Activated CD8-positive, alpha-beta memory T cell treated with anti-CD3 and anti-CD28 coated beads for 36 hours (primary cell): Measurements from ENCODE around the gene CACNA1I. TPM values are rescaled to one million over a fixed set of nuclear protein-coding genes. Genes with fewer than 3 reads are reported as not detected.

Source experiments
- CTCF ChIA-PET: fragments of 350-600 bp; sonication (Branson Sonifier 250); formaldehyde crosslinking; loops from one replicate; lab custom pipeline; 2021; ENCODE audit warnings: antibody characterized with exemption; lab: Charles Lee
- POLR2A ChIA-PET: fragments of 350-600 bp; sonication (Branson Sonifier 250); formaldehyde crosslinking; loops from one replicate; lab custom pipeline; 2021; ENCODE audit warnings: antibody characterized with exemption; lab: Charles Lee
- total RNA-seq, 2 experiments: library from RNA; stranded (reverse); gene quantifications; one replicate each; pipeline ENCODE4 v1.2.3, GENCODE V29; 2021

CACNA1I gene
- total RNA-seq, 2 experiments from 2014 or later: 0.19 TPM

DNA sequence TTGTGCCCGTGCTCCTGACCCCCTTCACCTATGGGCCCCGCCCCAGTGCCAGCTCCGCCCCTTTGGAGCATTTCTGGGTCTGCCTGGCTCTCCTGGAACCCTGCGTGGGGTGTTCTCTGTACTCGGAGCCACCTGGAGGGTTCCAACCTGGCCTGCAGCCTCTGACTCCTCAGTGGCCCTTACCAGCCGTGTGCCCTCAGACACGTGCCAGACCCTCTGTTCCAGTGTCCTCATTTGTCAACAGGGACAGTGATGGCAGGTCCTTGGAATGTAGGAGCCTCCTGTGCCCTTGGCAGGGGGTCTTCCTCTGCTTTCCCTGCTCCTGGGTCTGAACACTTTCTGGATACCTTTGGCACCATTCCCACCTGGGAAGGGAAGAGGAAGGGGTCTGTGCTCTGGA lies 96.4 kb downstream of the CACNA1I start:
- ChIA-PET POLR2A (no interaction called here), CTCF (no interaction called here)

DNA sequence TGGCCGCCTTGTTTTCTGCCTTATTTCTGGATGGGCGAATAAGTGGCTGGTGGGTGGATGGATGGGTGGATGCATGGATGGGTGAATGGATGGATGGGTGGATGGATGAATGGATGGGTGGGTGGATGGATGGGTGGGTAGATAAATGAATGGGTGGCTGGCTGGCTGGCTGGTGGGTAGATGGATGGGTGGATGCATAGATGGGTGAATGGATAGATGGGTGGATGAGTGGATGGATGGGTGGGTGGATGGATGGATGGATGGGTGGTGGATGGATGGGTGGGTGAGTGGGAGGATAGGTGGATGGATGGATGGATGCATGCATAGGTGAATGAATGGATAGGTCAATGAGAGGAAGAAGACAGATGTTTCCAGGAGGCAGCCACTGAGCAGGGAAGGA lies 98.9 kb downstream of the CACNA1I start:
- POLR2A ChIA-PET: no interaction called here

DNA sequence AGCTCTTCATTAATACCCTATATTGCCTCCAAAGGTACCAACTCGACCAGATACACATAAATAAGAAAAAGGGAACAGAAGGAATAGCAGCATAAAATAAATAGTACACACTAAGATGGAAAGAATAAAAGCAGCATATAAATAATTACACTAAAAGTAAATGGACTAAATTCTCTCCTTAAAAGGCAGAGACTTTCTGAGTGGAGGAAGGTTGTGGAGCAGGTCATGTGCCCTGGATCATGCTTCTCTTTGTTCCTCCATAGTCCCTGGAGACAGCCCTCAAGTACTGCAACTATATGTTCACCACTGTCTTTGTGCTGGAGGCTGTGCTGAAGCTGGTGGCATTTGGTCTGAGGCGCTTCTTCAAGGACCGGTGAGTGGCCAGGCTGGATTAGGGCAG lies 101.4 kb downstream of the CACNA1I start:
- ChIA-PET POLR2A (no interaction called here), CTCF (no interaction called here)

More for the DNA sequence above, 98.9 kb downstream of the CACNA1I start:
- CTCF ChIA-PET: no interaction called here

DNA sequence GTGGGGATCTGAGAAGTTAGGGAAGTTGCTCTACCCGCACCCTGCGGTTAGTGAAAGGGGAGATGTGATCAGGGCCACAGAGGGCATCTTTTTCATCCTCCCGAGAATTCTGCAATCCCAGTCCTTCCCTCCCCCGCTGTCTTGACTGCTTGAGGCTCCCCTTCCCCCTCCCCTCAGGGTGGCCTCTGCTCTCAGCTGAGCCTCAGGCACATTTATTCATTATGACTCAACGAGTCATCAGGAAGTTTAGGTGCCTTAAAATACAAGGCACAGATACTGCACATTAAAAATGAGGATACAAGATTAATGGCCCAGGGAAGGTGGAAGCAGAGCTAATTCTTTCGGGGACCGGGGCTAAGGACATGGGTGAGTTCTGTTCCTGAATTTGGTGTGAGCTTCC lies 104.0 kb downstream of the CACNA1I start:
- ChIA-PET CTCF (no interaction called here), POLR2A (no interaction called here)

DNA sequence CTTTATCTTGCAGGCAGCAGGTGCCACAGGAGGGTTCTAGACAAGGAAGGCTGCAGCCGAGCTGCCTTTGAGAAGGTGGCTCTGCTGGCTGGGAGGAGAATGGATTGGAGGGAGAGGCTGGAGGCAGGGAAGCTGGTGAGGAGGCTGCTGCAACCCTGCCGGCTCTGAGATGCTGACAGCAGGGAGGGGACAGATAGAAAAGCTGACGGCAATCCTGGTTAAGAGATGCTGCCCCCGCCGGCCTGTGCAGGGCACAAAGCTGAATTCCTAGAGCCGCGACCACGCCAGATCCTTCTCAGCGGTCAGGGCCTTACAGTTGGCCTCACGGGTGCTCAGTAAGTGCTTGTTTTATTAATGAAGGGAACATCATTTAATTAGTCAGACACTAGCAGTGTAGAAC lies 105.4 kb downstream of the CACNA1I start:
- CTCF ChIA-PET: no interaction called here

DNA sequence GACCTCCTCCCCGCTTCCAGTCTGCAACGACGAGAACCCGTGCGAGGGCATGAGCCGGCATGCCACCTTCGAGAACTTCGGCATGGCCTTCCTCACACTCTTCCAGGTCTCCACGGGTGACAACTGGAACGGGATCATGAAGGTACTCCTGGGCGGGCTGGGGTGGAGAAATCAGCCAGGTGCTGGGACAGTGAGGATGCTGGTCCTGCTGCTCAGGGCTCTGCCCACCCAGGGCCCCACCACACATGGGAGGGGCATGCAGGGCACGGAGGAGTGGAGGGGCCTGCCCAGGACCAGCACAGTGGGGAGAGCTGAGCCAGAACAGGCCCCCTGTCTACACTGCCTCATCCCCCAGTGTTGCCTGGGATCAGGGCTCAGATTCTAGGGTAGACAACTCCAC lies 107.4 kb downstream of the CACNA1I start:
- CTCF ChIA-PET: no interaction called here
- POLR2A ChIA-PET: no interaction called here

More for the DNA sequence above, 105.4 kb downstream of the CACNA1I start:
- POLR2A ChIA-PET: no interaction called here

DNA sequence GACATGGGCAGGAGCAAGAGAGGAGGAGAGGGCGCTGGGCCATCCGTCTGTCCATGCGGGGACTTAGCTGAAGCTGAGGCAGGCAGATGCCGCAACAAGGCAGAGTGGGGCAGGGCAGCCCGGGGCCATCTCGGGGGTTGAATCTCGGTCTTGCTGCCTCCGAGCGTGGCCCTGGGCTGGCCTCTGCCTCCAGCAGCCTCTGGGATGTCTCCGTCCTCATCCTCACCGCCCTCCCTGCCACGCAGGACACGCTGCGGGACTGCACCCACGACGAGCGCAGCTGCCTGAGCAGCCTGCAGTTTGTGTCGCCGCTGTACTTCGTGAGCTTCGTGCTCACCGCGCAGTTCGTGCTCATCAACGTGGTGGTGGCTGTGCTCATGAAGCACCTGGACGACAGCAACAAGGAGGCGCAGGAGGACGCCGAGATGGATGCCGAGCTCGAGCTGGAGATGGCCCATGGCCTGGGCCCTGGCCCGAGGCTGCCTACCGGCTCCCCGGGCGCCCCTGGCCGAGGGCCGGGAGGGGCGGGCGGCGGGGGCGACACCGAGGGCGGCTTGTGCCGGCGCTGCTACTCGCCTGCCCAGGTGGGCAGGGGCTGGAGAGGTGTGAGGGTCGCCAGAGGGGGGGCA lies 108.4 kb downstream of the CACNA1I start:
- CTCF ChIA-PET: no interaction called here
- POLR2A ChIA-PET: no interaction called here

DNA sequence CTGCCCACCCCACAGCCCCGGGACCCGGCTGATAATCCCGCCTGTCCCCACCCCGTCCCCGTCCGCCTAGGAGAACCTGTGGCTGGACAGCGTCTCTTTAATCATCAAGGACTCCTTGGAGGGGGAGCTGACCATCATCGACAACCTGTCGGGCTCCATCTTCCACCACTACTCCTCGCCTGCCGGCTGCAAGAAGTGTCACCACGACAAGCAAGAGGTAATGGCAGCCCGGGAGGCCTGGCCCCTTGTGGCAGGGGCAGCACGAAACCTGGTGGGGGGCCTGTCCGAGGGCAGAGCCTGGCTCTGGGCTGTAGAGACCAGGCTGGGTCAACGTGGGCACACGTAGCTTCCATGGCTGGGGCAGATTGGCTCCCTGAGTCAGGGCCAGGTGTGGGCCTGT lies 109.1 kb downstream of the CACNA1I start:
- CTCF ChIA-PET: no interaction called here

DNA sequence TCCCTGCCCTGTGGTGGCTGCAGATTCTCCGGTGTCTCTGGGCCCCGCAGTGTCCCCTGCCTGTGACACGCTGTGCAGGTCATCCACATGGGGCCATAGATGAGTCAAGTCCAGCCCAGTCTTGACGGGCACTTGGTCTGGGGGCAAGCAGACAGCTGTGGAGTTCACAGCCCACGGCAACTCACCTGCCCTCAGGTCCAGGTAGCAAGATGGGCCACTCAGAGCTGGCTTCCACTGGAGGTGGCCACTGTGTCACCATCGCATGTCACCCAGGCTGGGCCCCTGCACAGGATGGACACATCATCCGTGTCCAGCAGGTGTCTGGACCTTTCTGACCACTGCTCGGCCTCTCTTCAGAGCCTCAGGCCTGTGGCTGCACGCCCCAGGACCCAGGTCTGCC lies 109.9 kb downstream of the CACNA1I start:
- CTCF ChIA-PET: no interaction called here
- POLR2A ChIA-PET: no interaction called here

More for the DNA sequence above, 109.1 kb downstream of the CACNA1I start:
- POLR2A ChIA-PET: no interaction called here

DNA sequence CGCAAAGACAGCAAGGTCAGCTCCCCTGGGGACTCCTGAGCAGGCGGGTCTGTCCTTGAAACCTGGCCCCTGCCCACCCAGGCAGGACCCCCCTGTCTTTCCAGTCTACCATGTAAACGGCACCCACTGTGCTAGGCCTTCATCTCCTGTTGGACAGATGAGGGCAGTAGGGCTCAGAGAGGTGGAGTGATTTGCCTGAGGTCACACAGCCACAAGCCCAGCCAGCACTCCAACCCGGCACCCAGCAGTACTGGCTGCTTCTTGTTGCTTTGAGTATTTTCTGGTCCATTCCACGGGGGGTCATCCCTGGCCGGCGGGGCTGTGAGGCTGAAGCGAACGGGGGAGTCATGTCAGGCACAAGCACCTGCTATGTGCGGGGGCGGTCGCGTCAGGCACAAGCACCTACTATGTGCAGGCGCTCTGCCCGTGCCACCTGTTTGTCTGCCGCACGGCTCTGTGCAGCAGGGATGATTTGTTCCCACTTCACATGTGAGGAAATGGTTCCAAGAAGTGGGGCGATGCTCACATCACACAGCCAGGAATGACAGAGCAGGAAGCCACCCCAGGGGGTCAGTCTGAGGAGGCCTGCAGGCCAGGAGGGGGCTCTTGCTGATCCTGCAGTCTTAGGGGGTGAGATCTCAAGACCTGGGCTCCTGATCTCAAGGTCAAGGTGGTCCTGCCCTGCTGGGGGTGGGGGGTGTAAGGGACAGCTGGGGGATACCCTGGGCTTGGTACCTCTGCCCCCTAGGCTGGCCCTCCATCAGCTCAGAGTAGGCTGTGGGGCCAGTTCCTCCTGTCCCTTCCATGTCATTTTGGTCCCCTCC lies 110.7 kb downstream of the CACNA1I start:
- POLR2A ChIA-PET: no interaction called here
- CTCF ChIA-PET: no interaction called here

DNA sequence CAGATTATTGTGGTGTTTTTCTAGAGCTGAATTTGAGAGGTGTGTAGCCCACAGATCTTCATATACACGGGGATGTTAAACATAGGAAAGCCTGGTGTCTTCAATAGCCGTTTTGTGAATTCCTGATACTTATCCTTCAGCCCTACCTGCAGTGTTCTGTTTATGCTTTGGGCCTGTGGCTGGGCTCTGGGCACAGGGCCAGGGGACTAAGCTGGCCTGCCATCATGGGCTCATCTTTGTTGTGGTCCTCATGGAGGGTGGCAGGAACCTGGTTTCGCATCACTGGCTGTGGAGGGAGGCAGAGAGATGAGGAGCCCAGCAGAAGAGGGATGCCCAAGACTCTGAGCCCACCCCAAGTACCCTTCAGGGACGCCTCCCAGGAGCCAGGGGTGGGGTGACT lies 112.4 kb downstream of the CACNA1I start:
- CTCF ChIA-PET: interaction anchor here (0.6 kb wide), 1 partner anchor 260 kb away, joined by 4 read pairs; no protein-coding TSS in a partner anchor

DNA sequence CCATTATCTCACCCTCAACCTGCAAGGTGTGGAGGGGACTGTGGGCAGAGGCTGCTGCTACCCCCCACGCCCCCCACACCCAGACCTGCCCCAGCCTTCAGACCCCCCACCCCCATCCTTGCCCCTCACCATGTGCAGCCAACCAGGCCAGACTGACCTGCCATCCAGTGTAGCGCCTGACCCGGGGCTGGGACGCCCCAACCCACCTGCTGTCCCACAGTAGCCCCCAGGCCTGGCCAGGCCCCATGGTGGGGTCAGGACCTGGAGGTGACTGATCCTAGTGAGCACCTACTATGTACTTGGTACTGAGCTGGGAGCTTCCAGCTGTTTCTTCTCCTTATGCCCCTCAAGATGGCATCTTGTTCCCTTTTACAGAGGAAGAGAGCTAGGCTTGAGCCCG lies 113.1 kb downstream of the CACNA1I start:
- ChIA-PET CTCF (interaction anchor here (0.7 kb wide), 1 partner anchor 919 kb away, joined by 3 read pairs; no protein-coding TSS in a partner anchor), POLR2A (no interaction called here)

More for the DNA sequence above, 112.4 kb downstream of the CACNA1I start:
- POLR2A ChIA-PET: no interaction called here

DNA sequence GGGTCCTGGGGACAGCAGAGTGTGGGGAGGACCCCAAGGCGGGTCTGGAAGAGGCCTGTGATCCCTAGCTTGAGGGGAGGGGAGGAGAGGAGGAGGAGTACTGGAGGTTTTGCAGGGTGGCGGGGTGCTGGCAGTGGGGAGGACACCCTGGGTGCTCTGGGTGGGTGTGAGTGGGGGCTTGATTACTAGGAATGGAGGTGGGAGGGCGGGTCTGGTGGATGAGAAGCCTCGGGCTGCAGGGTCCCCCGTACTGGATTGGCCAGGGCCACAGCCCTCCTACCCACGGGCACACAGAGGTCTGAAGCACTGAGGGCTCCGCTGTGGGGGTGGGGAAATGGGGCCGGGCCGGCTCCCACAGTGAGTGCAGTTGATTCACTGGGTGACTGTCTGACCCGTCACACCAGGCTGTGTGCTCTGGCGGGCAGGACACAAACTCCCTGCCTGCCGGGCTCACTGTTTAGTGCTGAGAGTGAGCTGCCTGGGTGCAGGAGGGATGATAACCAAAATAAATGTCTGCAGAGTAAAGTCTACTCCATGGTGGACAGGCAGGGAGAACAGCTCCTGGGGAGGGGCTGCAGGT lies 114.2 kb downstream of the CACNA1I start:
- POLR2A ChIA-PET: no interaction called here
- CTCF ChIA-PET: no interaction called here

DNA sequence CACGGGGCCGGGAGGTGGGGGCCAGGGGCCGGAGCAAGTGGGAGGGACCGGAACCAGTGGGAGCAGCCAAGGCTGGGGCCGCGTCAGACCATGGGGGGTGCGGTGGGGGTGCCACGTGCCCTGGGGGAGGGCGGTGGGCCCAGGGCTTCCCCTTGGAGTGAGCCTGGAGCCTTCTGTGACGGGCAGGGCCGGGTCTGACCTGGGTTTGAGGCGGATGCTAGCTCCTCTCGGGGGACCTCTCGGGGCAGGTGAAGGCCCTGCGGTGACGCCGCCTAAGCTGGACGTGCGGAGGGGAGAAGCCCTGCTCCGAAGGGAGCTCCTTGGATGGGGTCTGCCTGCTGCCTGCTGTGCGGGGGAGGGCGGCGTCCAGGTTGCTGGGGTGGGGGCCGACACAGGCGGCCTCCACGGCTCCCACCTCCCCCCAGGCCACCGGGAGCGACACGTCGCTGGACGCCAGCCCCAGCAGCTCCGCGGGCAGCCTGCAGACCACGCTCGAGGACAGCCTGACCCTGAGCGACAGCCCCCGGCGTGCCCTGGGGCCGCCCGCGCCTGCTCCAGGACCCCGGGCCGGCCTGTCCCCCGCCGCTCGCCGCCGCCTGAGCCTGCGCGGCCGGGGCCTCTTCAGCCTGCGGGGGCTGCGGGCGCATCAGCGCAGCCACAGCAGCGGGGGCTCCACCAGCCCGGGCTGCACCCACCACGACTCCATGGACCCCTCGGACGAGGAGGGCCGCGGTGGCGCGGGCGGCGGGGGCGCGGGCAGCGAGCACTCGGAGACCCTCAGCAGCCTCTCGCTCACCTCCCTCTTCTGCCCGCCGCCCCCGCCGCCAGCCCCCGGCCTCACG lies 115.0 kb downstream of the CACNA1I start:
- ChIA-PET CTCF (no interaction called here), POLR2A (no interaction called here)

DNA sequence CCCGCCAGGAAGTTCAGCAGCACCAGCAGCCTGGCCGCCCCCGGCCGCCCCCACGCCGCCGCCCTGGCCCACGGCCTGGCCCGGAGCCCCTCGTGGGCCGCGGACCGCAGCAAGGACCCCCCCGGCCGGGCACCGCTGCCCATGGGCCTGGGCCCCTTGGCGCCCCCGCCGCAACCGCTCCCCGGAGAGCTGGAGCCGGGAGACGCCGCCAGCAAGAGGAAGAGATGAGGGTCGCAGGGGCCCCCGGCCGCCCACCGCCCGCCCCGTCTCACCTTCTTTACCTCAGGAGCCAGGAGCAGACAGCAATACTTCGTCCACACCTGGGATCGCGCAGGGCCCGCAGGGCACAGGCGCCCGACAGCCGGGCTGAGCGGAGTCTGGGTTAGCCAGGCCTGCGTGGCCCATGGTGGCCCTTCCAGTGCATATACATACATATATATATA lies 115.6 kb downstream of the CACNA1I start:
- CTCF ChIA-PET: no interaction called here

DNA sequence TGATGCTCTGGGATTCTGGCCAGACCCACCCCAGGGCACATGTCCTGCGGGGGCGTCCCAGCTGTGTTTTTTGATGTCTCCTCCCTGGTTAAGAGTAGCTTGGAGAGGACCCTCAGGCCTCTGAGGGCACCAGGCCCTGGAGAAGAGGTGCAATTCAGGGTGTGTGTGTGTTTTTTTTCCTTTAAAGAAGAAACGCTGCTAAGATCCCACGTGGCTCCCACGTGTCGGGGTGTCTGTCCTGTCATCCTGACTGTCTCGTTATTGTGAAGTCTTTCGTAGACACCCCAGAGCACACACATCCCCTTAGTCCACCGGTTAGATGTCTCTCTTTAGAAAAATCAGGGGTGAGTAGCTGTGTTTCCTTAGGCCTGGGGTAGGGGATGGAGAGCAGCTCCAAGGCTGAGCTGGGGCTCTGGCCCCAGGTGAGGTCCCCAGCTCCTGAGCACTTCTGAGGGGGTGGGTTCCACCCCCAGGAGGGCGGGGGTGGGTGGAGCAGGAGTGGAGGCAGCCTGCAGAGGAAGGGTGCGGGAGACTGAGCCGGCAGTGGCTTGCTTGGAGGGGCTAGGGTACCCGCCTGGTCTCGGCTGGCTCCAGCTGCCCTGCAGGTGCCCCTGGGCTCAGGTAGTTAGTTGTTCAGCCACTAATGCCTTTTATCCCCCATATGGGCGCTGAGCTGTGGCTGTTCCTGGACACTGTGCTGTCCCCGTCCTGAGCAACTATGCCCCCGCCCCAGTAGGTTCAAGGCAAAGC lies 116.4 kb downstream of the CACNA1I start:
- ChIA-PET POLR2A (no interaction called here), CTCF (no interaction called here)

More for the DNA sequence above, 115.6 kb downstream of the CACNA1I start:
- POLR2A ChIA-PET: no interaction called here

DNA sequence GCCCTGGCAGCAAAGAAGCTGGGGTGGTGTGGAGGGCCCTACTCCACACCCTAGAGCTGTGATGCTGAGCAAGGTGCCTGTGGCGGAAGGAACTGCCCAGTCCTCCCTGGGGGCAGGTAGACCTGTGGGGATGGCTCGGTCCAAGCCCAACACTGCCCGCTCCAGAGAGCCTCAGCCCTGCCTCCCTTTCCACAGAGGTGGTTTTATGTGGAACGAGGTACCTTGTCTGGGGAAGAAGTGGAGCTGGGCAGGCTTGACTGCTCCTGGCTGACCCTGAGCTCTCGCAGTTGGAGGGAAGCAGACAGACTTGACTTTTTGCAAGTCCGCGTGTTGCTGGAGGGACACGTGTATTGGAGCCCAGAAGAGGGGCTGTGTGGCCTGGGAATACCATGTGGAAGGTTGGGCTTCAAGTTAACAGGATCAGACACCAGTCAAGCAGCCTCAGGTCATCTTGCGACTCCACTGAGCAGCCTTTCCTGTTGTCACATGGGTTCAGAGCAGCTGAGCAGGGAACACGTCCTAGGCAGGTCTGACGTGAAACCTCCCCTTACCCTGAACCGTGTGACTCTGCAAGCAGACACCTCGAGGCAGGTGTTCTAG lies 117.7 kb downstream of the CACNA1I start:
- CTCF ChIA-PET: interaction anchor here (0.6 kb wide), 1 partner anchor 244 kb away, joined by 4 read pairs; no protein-coding TSS in a partner anchor
- POLR2A ChIA-PET: no interaction called here

DNA sequence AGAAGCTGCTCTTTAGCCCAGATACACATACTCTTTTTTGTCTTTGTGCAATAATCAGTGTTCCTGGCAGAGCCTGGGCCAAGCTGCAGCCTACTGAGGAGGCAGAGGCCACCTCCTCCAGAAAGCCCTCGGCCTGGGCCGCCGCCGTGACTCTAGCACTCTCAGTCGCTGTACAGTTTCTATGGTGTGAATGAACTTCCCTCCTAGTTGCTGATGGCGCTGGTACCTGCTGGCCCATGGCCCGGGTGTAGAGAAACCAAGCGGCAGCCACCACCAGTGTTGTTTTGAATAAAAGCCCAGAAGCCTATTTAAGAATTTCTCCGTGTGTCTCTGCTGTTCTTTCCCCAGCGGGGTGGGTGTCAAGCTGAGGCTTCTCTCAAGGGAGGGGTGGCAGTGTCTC lies 118.9 kb downstream of the CACNA1I start:
- ChIA-PET CTCF (interaction anchor here (0.6 kb wide), 1 partner anchor 167 kb away, joined by 4 read pairs; no protein-coding TSS in a partner anchor), POLR2A (no interaction called here)
